ENCODE results near the gene FASTK. TPM values are rescaled to one million over a fixed set of nuclear protein-coding genes. Genes with fewer than 3 reads are reported as not detected.

FASTK gene
- total RNA-seq, 1 donor from 2014 or later = 69.6 TPM

GRCh38 chr7:151095123-151095797 is 14.7 kb upstream of the FASTK start:
- no peak for DNase-seq

GRCh38 chr7:151094675-151095074 is 14.1 kb upstream of the FASTK start:
- no peak for DNase-seq

GRCh38 chr7:151093748-151094147 is 13.1 kb upstream of the FASTK start:
- no peak for DNase-seq

- DNase-seq = no peak
Observed at GRCh38 chr7:151091988-151092387, 11.4 kb upstream of the FASTK start.

GRCh38 chr7:151091431-151091830 is 10.8 kb upstream of the FASTK start:
- DNase-seq = peak; percentile 63

- no peak for DNase-seq
Observed at GRCh38 chr7:151091003-151091402, 10.4 kb upstream of the FASTK start.

GRCh38 chr7:151089893-151090730 is 9.5 kb upstream of the FASTK start:
- peak; percentile 41 for DNase-seq

- DNase-seq = peak; percentile 97
Observed at GRCh38 chr7:151088856-151089699, 8.5 kb upstream of the FASTK start.

GRCh38 chr7:151088019-151088855 is 7.6 kb upstream of the FASTK start:
- peak; percentile 57 for DNase-seq

- peak; percentile 68 for DNase-seq
Observed at GRCh38 chr7:151087245-151088018, 6.8 kb upstream of the FASTK start.

GRCh38 chr7:151086802-151087244 is 6.2 kb upstream of the FASTK start:
- DNase-seq = peak; percentile 51

GRCh38 chr7:151085691-151086620 is 5.3 kb upstream of the FASTK start, which contains the start of gene AGAP3:
Gene AGAP3, plus strand, starts transcription at chr7:151086475. Its CDS starts 267 bp downstream, at chr7:151086742.
- peak; percentile 87 for DNase-seq

GRCh38 chr7:151085329-151085690 is 4.7 kb upstream of the FASTK start:
- DNase-seq = no peak

GRCh38 chr7:151083824-151084160 is 3.2 kb upstream of the FASTK start:
- DNase-seq = no peak

- peak; percentile 69 for DNase-seq
Observed at GRCh38 chr7:151083071-151083823, 2.6 kb upstream of the FASTK start, which contains the start of gene TMUB1. Gene TMUB1, minus strand, starts transcription at chr7:151083493. Its CDS starts 930 bp downstream, at chr7:151082563.

- no peak for DNase-seq
Observed at GRCh38 chr7:151082141-151083070, 1.8 kb upstream of the FASTK start.

GRCh38 chr7:151081170-151082101 is 827 bp upstream of the FASTK start:
- peak; percentile 42 for DNase-seq
